Osteocyte (in vitro differentiated cells): ENCODE data around the gene SAMD1. TPM values are rescaled to one million over a fixed set of nuclear protein-coding genes. Genes with fewer than 3 reads are reported as not detected.
A peak's percentile ranks its signal among the peaks of the same experiment; 100 is the strongest.

Experiments
- DNase-seq: peaks from one replicate; pipeline ENCODE4 v3.0.0; 2021; ENCODE audit warnings: mixed read lengths; ENCODE audit not compliant: unreplicated experiment; ENCODE audit errors: extremely low spot score
- H3K27ac Mint-ChIP-seq: one replicate; pipeline ENCODE4 v1.8.0; 2021; ENCODE audit warnings: mild to moderate bottlenecking, mixed read lengths; ENCODE audit not compliant: unreplicated experiment
- H3K27me3 Mint-ChIP-seq: one replicate; pipeline ENCODE4 v1.8.0; 2021; ENCODE audit warnings: mixed read lengths; ENCODE audit not compliant: unreplicated experiment
- H3K36me3 Mint-ChIP-seq: one replicate; pipeline ENCODE4 v1.8.0; 2021; ENCODE audit warnings: mixed read lengths; ENCODE audit not compliant: unreplicated experiment
- H3K4me1 Mint-ChIP-seq: one replicate; pipeline ENCODE4 v1.8.0; 2021; ENCODE audit warnings: mixed read lengths; ENCODE audit not compliant: unreplicated experiment
- H3K4me3 Mint-ChIP-seq: one replicate; pipeline ENCODE4 v1.8.0; 2021; ENCODE audit warnings: mild to moderate bottlenecking, moderate library complexity, mixed read lengths; ENCODE audit not compliant: unreplicated experiment
- H3K9me3 Mint-ChIP-seq: one replicate; pipeline ENCODE4 v1.8.0; 2021; ENCODE audit warnings: mixed read lengths; ENCODE audit not compliant: unreplicated experiment
- CTCF ChIP-seq: fragments of 200-600 bp; sonication (generic); IDR thresholded peaks from 2 replicates; pipeline ENCODE4 v1.5.0; 2021; ENCODE audit warnings: antibody characterized with exemption, mild to moderate bottlenecking, moderate library complexity
- total RNA-seq: library from RNA; stranded (reverse); gene quantifications from 2 replicates; pipeline ENCODE4 v1.2.1, GENCODE V29; 2021

The SAMD1 gene
- total RNA-seq, 1 donor from 2014 or later, result 34.9 TPM

- H3K9me3 Mint-ChIP-seq, result no peaks in the 10 kb centered on the region
- peak overlapping the region; percentile 26 for H3K4me3 Mint-ChIP-seq
- peaks cover 15% of the 10 kb centered on the region for H3K27me3 Mint-ChIP-seq
- no peak for DNase-seq
- peaks cover 12% of the 10 kb centered on the region for H3K4me1 Mint-ChIP-seq
- H3K36me3 Mint-ChIP-seq, result no peaks in the 10 kb centered on the region
- TF ChIP-seq CTCF, result peak; percentile 63
- H3K27ac Mint-ChIP-seq, result no peak overlapping the region
Observed at GRCh38 chr19:14059093-14059480, 31.5 kb downstream of the SAMD1 start.

- no peak for DNase-seq
- peaks cover 12% of the 10 kb centered on the region for H3K4me1 Mint-ChIP-seq
- peak overlapping the region; percentile 70 for H3K4me3 Mint-ChIP-seq
- no peaks in the 10 kb centered on the region for H3K9me3 Mint-ChIP-seq
- no peak for TF ChIP-seq CTCF
- H3K36me3 Mint-ChIP-seq, result no peaks in the 10 kb centered on the region
- H3K27me3 Mint-ChIP-seq, result peaks cover 15% of the 10 kb centered on the region
- no peak overlapping the region for H3K27ac Mint-ChIP-seq
Observed at GRCh38 chr19:14058182-14059092, 32.1 kb downstream of the SAMD1 start.

GRCh38 chr19:14056741-14057356 is 33.7 kb downstream of the SAMD1 start:
- TF ChIP-seq CTCF, result no peak

GRCh38 chr19:14056069-14056666 is 34.4 kb downstream of the SAMD1 start:
- no peak overlapping the region for H3K27ac Mint-ChIP-seq
- TF ChIP-seq CTCF, result no peak
- peaks cover 3% of the 10 kb centered on the region for H3K36me3 Mint-ChIP-seq
- no peak for DNase-seq
- H3K4me3 Mint-ChIP-seq, result no peak overlapping the region
- peaks cover 13% of the 10 kb centered on the region for H3K27me3 Mint-ChIP-seq
- peaks cover 12% of the 10 kb centered on the region for H3K4me1 Mint-ChIP-seq
- H3K9me3 Mint-ChIP-seq, result no peaks in the 10 kb centered on the region

More at GRCh38 chr19:14056741-14057356, 33.7 kb downstream of the SAMD1 start:
- H3K27me3 Mint-ChIP-seq, result peaks cover 15% of the 10 kb centered on the region
- H3K36me3 Mint-ChIP-seq, result peaks cover 3% of the 10 kb centered on the region
- peaks cover 12% of the 10 kb centered on the region for H3K4me1 Mint-ChIP-seq
- no peak for DNase-seq
- peak overlapping the region; percentile 55 for H3K4me3 Mint-ChIP-seq
- H3K27ac Mint-ChIP-seq, result no peak overlapping the region
- no peaks in the 10 kb centered on the region for H3K9me3 Mint-ChIP-seq

- no peak for DNase-seq
- Mint-ChIP-seq H3K4me3 (no peak overlapping the region), H3K36me3 (peaks cover 3% of the 10 kb centered on the region), H3K27me3 (peaks cover 11% of the 10 kb centered on the region), H3K27ac (no peak overlapping the region), H3K9me3 (no peaks in the 10 kb centered on the region), H3K4me1 (peaks cover 12% of the 10 kb centered on the region)
- no peak for TF ChIP-seq CTCF
Observed at GRCh38 chr19:14055396-14055795, 35.2 kb downstream of the SAMD1 start.
